Fibroblast of upper back skin (primary cell): ENCODE results near the gene CHTOP.
"Not testable (repeated sequence)": the region's sequence is repeated elsewhere in the genome, so short reads cannot be mapped to it uniquely, and the experiment has no call there.

Experiments used
- DNase-seq: peaks from one replicate; pipeline ENCODE4 v3.0.0-alpha.2; 2013

CHTOP gene

GRCh38 chr1:153633754-153634665, at the start of gene CHTOP:
Gene CHTOP (plus strand): TSS chr1:153634066. CDS start chr1:153636589, 2,523 bp downstream.
- peak; percentile 99 for DNase-seq

GRCh38 chr1:153585006-153585405, 48.9 kb upstream of the CHTOP start:
- DNase-seq, result no peak

GRCh38 chr1:153586347-153586746, 47.5 kb upstream of the CHTOP start:
- DNase-seq, result no peak

GRCh38 chr1:153587314-153587713, 46.6 kb upstream of the CHTOP start:
- no peak for DNase-seq

GRCh38 chr1:153588033-153588432, 45.8 kb upstream of the CHTOP start:
- not testable (repeated sequence) for DNase-seq

GRCh38 chr1:153588482-153588881, 45.4 kb upstream of the CHTOP start:
- no peak for DNase-seq

- no peak for DNase-seq
Observed at GRCh38 chr1:153592748-153593147, 41.1 kb upstream of the CHTOP start.

GRCh38 chr1:153597206-153597605, 36.7 kb upstream of the CHTOP start:
- DNase-seq, result no peak

- DNase-seq, result peak; percentile 72
Observed at GRCh38 chr1:153598309-153599172, 35.3 kb upstream of the CHTOP start.

- no peak for DNase-seq
Observed at GRCh38 chr1:153599847-153600246, 34.0 kb upstream of the CHTOP start.

- no peak for DNase-seq
Observed at GRCh38 chr1:153602749-153603148, 31.1 kb upstream of the CHTOP start.

- no peak for DNase-seq
Observed at GRCh38 chr1:153606194-153606593, 27.7 kb upstream of the CHTOP start.

- DNase-seq, result no peak
Observed at GRCh38 chr1:153607381-153607780, 26.5 kb upstream of the CHTOP start.

- DNase-seq, result no peak
Observed at GRCh38 chr1:153608089-153608682, 25.7 kb upstream of the CHTOP start.

- peak; percentile 82 for DNase-seq
Observed at GRCh38 chr1:153608742-153609584, 24.9 kb upstream of the CHTOP start.

- DNase-seq, result no peak
Observed at GRCh38 chr1:153609585-153609907, 24.3 kb upstream of the CHTOP start.

- DNase-seq, result no peak
Observed at GRCh38 chr1:153610334-153610733, 23.5 kb upstream of the CHTOP start.

- DNase-seq, result no peak
Observed at GRCh38 chr1:153610811-153611301, 23.0 kb upstream of the CHTOP start.

- DNase-seq, result no peak
Observed at GRCh38 chr1:153611356-153611755, 22.5 kb upstream of the CHTOP start.

GRCh38 chr1:153612111-153612754, 21.6 kb upstream of the CHTOP start:
- DNase-seq, result no peak

GRCh38 chr1:153612755-153613331, 21.0 kb upstream of the CHTOP start, which contains the start of gene S100A16:
Gene S100A16 (minus strand): TSS chr1:153613137. CDS start chr1:153608151, 4,986 bp downstream.
- peak; percentile 64 for DNase-seq
